ENCODE measurements around the gene WNT3. TPM values are rescaled to one million over a fixed set of nuclear protein-coding genes. Genes with fewer than 3 reads are reported as not detected.

WNT3 gene
- total and polyA plus RNA-seq, 4 donors = 0.19 to 4.3 (median 2.7) TPM

DNA sequence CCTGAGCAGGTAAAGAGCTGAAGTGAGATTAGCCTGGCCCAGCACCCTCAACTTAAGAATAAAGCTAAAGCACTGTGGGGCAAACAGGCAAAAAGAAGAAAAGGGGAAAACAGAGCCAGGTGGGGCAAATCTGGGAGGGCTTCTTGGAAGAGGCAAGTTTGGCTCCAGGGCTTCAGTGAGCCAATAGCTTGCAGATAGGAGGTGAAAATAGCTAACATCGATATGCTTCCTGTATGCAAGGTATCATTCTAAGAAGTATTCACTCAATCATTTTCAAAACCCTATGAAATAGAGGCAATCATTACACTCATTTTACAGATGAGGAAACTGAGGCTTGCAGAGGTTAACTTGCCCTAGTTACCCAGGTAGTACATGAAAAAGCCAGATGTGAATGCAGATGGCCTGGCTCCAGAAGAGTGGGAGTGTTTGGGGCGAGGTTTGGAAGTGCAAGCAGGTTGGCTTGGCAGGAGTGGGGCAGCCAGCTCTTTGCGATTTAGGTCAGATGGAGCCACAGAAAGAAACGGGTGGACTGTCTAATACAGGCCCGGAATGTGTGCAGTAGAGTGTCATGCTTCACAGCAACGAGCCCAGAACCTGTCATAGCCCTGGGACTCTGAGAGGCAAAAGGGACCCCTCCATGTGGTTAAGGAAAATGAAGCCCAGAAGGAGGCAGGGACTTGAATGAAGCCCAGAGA, 5.7 kb downstream of the WNT3 start:
- TF ChIP-seq FOXA1 (IDR thresholded peaks at IDR 0.05) (no peak), EGR1 (IDR thresholded peaks at IDR 0.05; ENCODE audit: low read depth in 2 of 2) (no peak), FOXA2 (IDR thresholded peaks at IDR 0.05) (no peak), HNF4A (conservative IDR thresholded peaks at IDR 0.05) (no peak)
- TF ChIP-seq, protein P1, sequence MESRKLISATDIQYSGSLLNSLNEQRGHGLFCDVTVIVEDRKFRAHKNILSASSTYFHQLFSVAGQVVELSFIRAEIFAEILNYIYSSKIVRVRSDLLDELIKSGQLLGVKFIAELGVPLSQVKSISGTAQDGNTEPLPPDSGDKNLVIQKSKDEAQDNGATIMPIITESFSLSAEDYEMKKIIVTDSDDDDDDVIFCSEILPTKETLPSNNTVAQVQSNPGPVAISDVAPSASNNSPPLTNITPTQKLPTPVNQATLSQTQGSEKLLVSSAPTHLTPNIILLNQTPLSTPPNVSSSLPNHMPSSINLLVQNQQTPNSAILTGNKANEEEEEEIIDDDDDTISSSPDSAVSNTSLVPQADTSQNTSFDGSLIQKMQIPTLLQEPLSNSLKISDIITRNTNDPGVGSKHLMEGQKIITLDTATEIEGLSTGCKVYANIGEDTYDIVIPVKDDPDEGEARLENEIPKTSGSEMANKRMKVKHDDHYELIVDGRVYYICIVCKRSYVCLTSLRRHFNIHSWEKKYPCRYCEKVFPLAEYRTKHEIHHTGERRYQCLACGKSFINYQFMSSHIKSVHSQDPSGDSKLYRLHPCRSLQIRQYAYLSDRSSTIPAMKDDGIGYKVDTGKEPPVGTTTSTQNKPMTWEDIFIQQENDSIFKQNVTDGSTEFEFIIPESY (IDR thresholded peaks at IDR 0.05) = no peak
- H3K36me3 ChIP-seq (ENCODE audit: control insufficient read depth in 4 of 4, insufficient read depth in 3 of 4, low read depth in 1 of 4, low read length in 3 of 4) = no peaks in the 10 kb centered on the region
- H3K4me1 ChIP-seq (ENCODE audit: control insufficient read depth in 4 of 4, insufficient read depth in 4 of 4, low read length in 3 of 4) = no peaks in the 10 kb centered on the region
- H3K4me3 ChIP-seq (ENCODE audit: low read depth in 1 of 3, low read length in 3 of 3) = no peak overlapping the region
- H3K9ac ChIP-seq (ENCODE audit: low read depth in 1 of 2, low read length in 2 of 2) = no peak overlapping the region
- 80% methylated on average over 6 of the region's 6 CpGs for WGBS
- no peaks in the 10 kb centered on the region for H3K9me3 ChIP-seq (ENCODE audit: control insufficient read depth in 4 of 4, low read length in 3 of 4)
- H3K27me3 ChIP-seq (ENCODE audit: control insufficient read depth in 4 of 4, insufficient read depth in 4 of 4, low read length in 3 of 4) = peaks cover 0 to under 1% (median 0%) of the 10 kb centered on the region in 4 donors
- H3K27ac ChIP-seq (ENCODE audit: low read depth in 1 of 2, low read length in 2 of 2) = no peak overlapping the region
- DNase-seq (ENCODE audit: low spot score) = no peak

- WGBS = 73% methylated on average over 11 of the region's 11 CpGs
- H3K4me3 ChIP-seq (ENCODE audit: low read depth in 1 of 3, low read length in 3 of 3) = no peak overlapping the region
- TF ChIP-seq YY1 (IDR thresholded peaks at IDR 0.05) (no peak), RXRA (IDR thresholded peaks at IDR 0.05) (no peak)
- H3K9me3 ChIP-seq (ENCODE audit: control insufficient read depth in 4 of 4, low read length in 3 of 4) = no peaks in the 10 kb centered on the region
- no peaks in the 10 kb centered on the region for H3K27me3 ChIP-seq (ENCODE audit: control insufficient read depth in 4 of 4, insufficient read depth in 4 of 4, low read length in 3 of 4)
- no peak overlapping the region for H3K9ac ChIP-seq (ENCODE audit: low read depth in 1 of 2, low read length in 2 of 2)
- no peak for DNase-seq (ENCODE audit: low spot score)
- no peaks in the 10 kb centered on the region for H3K4me1 ChIP-seq (ENCODE audit: control insufficient read depth in 4 of 4, insufficient read depth in 4 of 4, low read length in 3 of 4)
- no peaks in the 10 kb centered on the region for H3K36me3 ChIP-seq (ENCODE audit: control insufficient read depth in 4 of 4, insufficient read depth in 3 of 4, low read depth in 1 of 4, low read length in 3 of 4)
- no peak overlapping the region for H3K27ac ChIP-seq (ENCODE audit: low read depth in 1 of 2, low read length in 2 of 2)
These were observed 6.4 kb downstream of the WNT3 start for GRCh38 chr17:46811978-46812583.

GRCh38 chr17:46810837-46811236, 7.7 kb downstream of the WNT3 start:
- no peak for TF ChIP-seq HNF4A (conservative IDR thresholded peaks at IDR 0.05)
- TF ChIP-seq YY1 (IDR thresholded peaks at IDR 0.05) = no peak
- TF ChIP-seq GABPA (IDR thresholded peaks at IDR 0.05 in 1 of 2, conservative IDR thresholded peaks at IDR 0.05 in 1 of 2) = no peak
- TF ChIP-seq, protein P1 (IDR thresholded peaks at IDR 0.05) = no peak
- no peak for TF ChIP-seq FOXA1 (IDR thresholded peaks at IDR 0.05)
- TF ChIP-seq, protein P2, sequence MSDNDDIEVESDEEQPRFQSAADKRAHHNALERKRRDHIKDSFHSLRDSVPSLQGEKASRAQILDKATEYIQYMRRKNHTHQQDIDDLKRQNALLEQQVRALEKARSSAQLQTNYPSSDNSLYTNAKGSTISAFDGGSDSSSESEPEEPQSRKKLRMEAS (IDR thresholded peaks at IDR 0.05) = no peak
- TF ChIP-seq RXRA (IDR thresholded peaks at IDR 0.05) = no peak
- TF ChIP-seq HNF4G (IDR thresholded peaks at IDR 0.05) = no peak
- TF ChIP-seq JUND (IDR thresholded peaks at IDR 0.05) = no peak
- no peak for TF ChIP-seq NR2F2 (IDR thresholded peaks at IDR 0.05)
- 90% methylated on average over 10 of the region's 10 CpGs for WGBS
- DNase-seq (ENCODE audit: low spot score) = no peak

More at GRCh38 chr17:46810837-46811236, 7.7 kb downstream of the WNT3 start:
- Histone ChIP-seq H3K9me3 (ENCODE audit: control insufficient read depth in 4 of 4, low read length in 3 of 4) (no peaks in the 10 kb centered on the region), H3K9ac (ENCODE audit: low read depth in 1 of 2, low read length in 2 of 2) (no peak overlapping the region), H3K27me3 (ENCODE audit: control insufficient read depth in 4 of 4, insufficient read depth in 4 of 4, low read length in 3 of 4) (no peaks in the 10 kb centered on the region), H3K27ac (ENCODE audit: low read depth in 1 of 2, low read length in 2 of 2) (no peak overlapping the region), H3K4me1 (ENCODE audit: control insufficient read depth in 4 of 4, insufficient read depth in 4 of 4, low read length in 3 of 4) (no peaks in the 10 kb centered on the region), H3K4me3 (ENCODE audit: low read depth in 1 of 3, low read length in 3 of 3) (no peak overlapping the region), H3K36me3 (ENCODE audit: control insufficient read depth in 4 of 4, insufficient read depth in 3 of 4, low read depth in 1 of 4, low read length in 3 of 4) (no peaks in the 10 kb centered on the region)
